Stimulated activated CD4-positive, alpha-beta T cell treated with anti-CD3 and anti-CD28 coated beads, Interleukin-12 subunit alpha, Interleukin-12 subunit beta, amount 100 ng/mL, for 24 hours (primary cell): Measurements from ENCODE around the gene SND1.

ENCODE experiments used
- DNase-seq, 2 experiments: peaks; one replicate each; pipeline ENCODE4 v3.0.0-alpha.2; 2020; ENCODE audit warnings: low read depth in 2 of 2

The SND1 gene

DNA sequence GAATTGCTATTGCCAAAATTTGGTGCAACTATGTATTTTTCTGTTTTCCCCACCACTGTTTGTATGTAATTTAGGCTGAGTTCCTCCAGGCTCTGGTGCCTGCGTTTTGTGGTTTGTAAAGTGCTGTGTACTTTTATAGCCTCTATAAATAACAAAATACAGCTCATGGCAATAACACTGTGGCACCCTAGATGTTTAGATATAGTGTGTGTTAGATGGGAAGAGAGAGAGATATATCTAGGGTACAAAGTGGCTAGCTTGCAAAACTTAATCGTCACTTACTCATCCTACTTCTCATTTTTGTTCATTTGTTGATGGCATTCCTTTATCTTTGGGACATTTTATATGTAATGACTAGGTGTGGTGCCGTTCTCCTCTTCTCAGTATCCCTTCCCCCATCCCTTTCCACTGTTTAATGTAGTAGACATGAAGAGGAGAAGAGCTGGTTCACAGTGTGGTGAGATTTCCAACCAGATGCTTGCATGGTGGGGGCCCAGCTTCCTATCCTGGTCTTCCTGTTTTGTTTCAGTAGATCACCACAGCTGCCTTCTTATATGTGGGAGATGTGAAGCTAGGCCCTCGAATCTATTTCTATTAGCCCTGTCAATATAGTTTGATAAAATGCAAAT lies 115.0 kb downstream of the SND1 start:
- no peak for DNase-seq

GRCh38 chr7:127768241-127768640 lies 116.2 kb downstream of the SND1 start:
- DNase-seq, result no peak

DNA sequence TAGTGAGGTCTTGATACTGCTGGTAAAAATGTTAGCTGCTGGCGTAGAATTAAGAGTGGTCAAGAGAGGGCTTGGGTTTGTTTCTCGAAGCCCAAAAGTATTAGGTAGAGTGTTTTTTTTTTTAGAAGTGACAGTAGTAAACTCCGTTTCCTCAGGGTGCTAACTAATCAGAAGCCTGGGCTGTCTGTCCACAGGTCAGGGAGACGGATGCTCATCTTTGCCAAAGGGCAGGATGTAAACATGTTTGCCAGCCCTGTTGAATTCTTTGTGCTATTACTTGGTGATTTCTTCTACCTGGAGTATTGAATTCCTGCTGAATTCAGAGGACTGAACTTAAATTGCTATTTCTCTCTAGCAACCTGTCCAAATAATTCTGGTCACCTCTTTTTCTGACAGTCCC lies 117.1 kb downstream of the SND1 start:
- no peak for DNase-seq

DNA sequence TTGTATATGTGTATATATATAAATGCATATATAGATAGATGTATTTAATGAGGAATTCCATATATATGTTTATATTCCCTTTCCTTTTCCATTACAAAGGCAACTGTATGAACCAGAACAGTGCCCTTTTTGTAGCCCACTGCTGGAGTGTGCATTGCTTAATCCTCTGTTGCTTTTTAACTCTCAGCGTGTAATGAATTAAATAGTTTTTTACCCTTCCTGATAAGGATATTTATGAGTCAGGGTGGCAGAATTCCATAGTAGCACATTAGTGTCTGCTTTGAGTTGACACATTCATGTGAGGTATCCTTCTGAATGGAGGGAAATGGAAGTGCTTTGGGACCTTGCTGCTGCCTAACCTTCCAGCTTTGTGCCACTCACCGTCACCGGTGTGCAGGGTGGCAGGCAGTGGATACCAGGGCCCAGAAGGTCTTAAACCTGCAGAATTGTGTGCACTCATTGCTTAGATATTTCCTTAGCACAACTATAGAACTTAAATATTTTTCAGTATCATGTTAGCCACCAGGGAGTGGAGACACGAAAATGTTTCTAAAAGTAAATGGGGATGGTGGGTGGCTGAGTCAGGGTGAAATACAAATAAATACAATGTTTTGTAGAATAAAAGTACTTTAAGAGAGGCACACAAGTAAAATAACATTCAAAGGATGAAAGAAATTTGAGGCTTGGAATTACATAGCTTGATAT lies 117.9 kb downstream of the SND1 start:
- no peak for DNase-seq

- DNase-seq, result no peak
Observed at GRCh38 chr7:127770885-127771284, 118.9 kb downstream of the SND1 start.

GRCh38 chr7:127771707-127772106 lies 119.7 kb downstream of the SND1 start:
- no peak for DNase-seq

DNA sequence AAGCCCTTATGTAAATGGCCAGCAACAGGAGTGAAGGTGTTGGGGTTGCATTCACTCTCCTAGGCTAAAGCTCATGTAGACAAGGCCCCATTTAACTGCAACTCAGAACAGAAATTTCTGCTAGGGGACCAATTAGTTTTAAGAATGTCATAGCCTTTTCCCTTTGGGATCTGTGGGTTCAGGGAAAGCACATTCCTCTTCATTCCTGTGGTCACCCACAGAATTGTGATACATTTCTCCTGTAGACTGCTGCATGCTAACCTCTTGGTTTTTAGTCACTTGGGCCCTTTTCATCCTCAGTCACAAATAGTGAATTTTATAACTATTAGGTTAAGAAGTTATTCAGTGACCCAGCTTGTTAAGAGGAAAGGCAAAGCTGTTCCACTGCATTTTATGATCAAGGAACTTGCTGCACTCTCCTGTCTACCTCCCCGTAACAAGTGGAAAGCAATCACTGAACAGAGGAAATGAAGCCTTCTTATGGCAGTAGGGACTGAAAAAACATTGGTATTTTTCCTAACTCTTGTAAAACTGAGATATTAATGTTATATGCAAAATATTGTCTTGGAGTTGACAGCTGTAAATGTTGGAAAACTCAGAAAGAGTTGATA lies 124.9 kb downstream of the SND1 start:
- DNase-seq, result no peak

- DNase-seq, result no peak
Observed at GRCh38 chr7:127780489-127780888, 128.5 kb downstream of the SND1 start.

DNA sequence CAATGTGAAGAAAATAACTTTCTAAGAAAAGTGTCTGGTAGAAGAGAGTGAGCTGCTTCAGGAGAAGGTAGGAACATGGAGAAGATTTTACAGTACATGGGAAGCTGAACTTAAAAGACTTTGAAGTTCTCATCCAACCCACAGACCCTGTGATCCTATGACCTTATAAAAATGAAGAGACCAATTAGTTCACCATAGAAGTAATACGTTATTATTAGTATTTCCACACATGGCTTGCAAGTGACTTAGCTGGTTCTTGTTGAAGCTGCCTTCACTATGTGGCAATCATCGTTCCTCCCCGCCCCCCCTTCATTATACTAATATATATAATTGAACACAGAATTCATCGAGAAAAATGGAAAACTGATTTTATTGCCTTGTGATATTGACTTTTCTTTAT lies 129.1 kb downstream of the SND1 start:
- no peak for DNase-seq

DNA sequence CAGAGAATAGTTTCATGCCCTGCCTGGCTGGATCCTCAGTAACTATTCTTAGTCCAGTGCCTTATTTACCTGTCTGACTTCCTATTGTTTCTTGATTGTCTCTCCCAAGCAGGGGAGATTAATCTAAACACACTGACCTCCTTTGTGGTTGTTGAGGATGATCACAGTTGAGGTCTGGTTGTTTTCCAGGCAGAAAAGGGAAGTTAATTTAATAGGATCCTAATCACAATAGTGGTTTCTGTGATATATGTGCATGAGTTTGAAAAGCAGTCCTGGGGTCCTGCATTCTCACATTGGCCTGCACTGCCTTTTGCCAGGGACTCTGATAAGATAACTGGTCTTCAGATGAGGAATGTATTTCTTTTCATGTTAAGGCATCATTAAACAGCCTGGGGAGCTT lies 130.1 kb downstream of the SND1 start:
- no peak for DNase-seq

DNA sequence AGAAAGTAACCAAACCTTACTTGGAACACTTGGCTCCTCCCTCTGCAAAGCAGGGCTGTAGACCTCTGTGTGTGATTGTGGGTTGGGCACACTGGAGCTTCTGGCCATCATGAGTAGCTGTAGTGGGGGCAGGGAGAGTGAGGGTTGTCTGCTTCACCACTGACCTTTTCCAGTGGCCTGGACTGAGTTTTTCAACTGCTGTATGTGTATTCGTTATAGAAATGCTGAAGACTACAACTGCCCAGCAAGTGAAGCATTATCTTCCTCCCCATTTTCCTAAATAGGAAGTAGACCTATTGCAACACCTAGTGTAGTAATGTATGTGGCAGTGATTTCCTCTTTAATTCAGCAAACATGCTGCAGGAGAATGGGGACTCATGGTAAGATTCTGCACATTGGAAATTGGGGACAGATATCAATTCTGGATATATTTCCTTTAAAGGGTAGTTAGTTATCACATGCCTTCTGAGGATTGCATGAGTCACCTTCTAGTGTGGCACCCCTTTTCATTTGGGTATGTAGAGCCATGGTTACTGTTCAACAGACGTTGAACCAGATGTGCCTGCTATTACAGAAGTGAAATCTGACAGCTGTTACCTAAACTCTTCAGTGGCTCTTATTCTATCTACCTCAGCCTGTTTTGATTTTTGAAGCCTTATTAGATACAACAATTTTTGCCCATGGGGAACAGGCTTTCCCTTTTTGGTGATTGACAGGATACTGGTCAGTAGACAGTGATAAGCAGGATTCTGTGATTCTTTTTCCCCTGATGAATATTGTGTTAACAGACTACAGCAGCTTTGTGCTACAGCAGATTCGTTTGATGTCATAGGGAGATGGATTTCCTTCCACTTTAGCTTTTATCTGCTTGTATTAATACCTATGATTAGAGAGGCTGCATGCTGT lies 130.9 kb downstream of the SND1 start:
- no peak for DNase-seq

- no peak for DNase-seq
Observed at GRCh38 chr7:127786184-127786583, 134.2 kb downstream of the SND1 start.

DNA sequence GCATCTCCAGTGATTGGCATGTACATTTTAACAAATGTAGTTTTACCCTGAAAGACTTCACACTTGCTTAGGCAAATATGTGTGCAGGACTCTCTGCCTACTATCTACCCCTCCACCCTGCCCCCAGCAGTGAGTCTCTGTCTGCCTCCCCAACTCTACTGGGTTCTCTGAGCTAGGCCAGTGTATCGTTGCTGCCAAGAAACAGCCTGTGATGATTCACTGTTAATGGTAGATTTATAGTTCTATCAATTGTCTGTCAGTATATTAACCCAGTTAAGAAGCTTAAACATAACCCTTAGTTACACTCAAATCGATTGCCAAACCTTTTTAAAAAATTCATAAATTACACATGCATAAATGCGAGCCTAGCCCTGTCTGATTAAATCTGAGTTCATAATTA lies 137.0 kb downstream of the SND1 start:
- no peak for DNase-seq

DNA sequence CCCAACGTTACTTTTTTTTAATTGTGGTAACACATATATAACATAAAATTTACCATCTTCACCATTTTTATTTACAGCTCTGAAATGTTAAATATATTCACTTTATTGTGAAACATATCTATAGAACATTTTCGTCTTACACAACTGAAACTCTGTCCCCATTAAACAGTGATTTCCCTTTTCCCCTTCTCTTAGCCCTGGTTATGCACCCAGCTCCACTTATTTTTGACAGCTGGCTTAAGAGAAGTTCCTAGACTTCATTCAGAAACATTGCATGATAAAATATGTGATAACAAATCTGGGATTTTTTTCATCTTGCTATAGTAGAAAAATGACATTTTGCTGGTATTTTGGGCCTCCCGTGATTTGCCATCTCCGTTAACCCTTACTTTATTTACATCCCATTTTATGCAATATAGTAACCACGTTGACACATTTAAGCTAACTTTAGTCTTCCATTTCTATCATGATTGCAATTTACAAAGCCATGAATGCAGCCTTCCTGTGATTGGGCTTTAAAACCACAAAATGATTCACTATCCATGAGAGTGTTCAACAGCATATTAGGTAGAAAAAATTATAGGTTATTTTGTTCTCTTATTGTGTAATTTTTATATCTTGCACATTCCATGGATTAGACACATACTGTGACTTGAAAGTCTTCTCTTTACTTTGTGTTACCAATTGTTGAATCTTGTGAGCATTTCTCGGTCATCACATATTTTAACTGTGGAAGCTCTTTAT lies 139.6 kb downstream of the SND1 start:
- DNase-seq, result no peak

DNA sequence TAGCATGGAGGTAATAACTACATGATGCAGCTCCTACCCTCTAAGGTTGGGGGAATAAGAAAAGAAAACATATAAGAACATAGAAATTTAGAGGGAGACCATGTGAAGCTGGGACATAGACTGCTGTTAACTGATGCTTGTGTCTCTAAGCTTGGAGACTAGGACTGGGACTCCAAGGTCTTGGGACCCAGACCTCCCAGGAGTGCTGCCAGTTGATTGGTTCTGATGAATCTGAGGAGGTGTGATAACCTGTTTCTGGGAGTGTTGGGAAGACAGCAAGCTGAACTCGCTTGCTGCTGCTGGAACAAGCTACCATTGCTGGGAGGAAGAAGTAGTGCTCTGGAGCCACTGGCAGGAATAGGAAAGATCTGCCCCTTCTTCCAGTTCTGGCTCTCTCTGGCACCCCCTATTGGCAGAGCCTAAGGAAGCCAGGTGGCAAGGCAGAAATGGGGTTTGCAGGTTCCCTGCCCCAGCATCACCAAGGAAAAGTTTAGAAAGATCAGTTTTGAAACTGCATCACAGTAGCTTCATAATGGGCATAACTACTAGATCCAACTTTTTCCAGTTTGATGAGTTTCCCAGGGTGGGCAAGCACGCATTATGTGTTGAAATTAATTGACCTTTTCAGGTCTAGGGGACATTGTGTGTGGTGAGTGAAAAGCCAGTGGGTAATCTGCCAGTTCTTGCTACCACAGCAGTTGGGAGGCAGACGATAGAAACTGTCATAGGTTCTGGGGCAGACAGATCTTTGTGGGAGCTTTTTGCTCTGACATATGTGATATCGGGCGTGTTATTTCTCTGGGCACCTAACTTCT lies 140.7 kb downstream of the SND1 start:
- DNase-seq, result peak in 1 of 2 experiments; percentile 17

DNA sequence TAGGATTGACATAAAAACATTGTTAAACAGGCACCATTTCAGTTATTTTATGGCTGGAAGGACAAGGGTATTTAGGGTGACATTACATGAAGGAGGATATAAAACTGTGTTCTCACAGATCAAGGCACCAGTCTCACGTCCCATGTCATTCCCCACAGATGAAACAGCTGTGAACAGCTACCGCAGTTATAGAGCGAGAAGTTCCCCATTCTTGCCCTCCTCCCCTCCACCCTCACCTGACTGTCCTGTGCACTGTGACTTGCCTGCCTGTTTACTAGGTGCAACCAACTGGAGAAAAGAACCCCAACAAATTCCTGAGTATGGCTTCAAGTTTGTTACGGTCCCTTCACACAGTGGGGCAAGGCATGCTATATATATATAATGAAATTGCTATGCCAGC lies 141.6 kb downstream of the SND1 start:
- no peak for DNase-seq

GRCh38 chr7:127794136-127794535 lies 142.1 kb downstream of the SND1 start:
- DNase-seq, result no peak

DNA sequence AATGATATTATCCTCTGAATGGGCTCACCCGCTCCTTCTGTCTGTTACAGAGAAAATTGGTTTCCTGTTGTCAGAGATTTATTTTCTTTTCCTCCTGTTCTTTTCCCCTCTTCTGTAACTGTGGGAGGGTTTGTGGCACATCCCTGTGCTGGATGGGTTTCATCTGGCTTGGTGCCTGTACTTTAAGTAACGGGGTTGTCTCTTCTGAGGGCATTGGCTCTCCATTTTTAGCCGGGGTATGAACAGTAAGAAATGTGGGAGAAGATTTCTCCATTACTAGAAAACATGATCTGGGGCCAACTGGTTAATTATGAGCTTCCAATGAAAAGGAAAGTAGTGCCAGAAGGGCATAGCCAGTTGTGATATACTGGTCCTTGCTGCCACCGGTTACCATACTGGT lies 142.6 kb downstream of the SND1 start:
- no peak for DNase-seq

GRCh38 chr7:127798023-127798422 lies 146.0 kb downstream of the SND1 start:
- no peak for DNase-seq

GRCh38 chr7:127798769-127799372 lies 146.9 kb downstream of the SND1 start:
- DNase-seq, result no peak
